Measurements from ENCODE around the gene TNNI3K.

Gene TNNI3K

DNA sequence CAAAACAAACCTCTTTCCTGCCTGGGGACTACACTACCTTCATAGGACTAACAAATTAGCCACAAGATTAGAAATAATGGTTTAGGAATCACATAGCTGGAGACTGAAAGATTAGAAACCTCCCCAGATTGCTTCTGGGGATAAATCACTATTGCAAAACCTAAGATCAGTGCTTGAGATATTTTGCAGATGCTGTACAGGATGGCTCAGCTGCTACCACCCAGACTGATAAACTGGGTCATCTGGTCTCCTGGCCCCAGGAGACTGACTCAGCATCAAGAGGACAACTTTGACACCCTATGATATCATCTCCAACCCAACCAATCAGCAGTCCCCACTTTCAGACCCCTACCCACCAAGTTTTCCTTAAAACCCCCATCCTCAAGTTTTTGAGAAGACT is 140.2 kb downstream of the TNNI3K start:
- no peak for DNase-seq (ENCODE audit: extremely low read depth in 1 of 2, low read depth in 1 of 2)

DNA sequence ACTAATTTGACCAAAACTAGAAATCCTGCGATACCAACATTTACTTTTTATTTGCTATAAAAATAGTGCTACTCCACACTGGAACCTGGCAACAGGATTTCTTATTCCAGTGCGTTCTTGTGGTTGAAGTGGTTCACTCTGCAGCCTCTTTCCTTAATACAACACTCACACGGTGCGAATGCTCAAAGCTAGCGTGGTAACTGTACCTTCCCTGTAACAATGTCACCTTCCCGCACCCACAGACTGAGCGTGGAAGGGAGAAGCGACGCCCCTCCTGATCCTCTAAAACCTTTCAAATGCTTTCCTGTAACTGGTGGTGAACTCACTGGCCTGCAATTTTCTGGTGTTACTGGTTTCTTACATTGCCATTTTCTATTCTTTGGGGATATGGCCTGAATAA is 145.1 kb downstream of the TNNI3K start:
- no peak for DNase-seq (ENCODE audit: extremely low read depth in 1 of 2, low read depth in 1 of 2)

DNA sequence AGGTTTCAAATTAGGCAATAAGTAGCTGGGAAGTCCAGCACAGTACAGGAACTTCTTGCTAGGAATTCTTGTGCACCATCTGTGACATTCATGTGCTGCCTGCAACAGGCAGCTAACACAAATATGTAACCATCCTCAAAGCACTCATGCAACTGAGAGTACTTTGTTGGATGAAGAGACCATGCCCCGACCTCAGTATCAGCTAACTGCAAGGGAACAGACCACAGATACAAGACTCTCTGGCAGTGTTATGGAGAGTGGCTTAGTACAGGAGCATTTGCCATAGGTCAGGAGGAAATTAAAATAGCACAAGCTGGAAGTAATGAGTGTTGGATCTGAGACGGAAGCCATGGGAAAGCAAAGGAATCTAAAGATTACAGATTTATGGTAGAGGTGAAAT is 153.7 kb downstream of the TNNI3K start:
- DNase-seq (ENCODE audit: extremely low read depth in 1 of 2, low read depth in 1 of 2): no peak

GRCh38 chr1:74392186-74392585 is 157.0 kb downstream of the TNNI3K start:
- no peak for DNase-seq (ENCODE audit: extremely low read depth in 1 of 2, low read depth in 1 of 2)

- DNase-seq (ENCODE audit: extremely low read depth in 1 of 2, low read depth in 1 of 2): no peak
These were observed 157.7 kb downstream of the TNNI3K start for GRCh38 chr1:74392840-74393239.

DNA sequence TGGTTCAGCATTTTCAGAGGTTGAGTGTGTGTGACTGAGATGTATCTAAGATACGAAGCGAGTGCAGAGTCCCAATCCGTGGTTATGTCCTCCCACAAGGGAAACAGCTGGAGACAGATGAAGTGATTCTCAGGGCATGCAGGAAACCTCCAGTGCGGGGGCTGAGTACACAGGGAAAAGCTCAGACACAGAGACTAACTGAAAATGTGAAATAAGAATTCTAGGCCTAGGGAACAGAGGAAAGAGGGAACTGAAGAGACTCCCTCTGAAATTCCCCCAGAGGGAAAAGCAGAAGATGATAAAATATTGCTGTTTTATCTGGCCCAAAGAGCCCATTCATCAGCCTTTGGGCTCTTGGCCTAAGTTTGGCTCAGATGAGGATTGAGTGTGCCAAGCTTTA is 160.4 kb downstream of the TNNI3K start:
- DNase-seq (ENCODE audit: extremely low read depth in 1 of 2, low read depth in 1 of 2): no peak

GRCh38 chr1:74396462-74396861 is 161.3 kb downstream of the TNNI3K start:
- DNase-seq (ENCODE audit: extremely low read depth in 1 of 2, low read depth in 1 of 2): no peak

DNA sequence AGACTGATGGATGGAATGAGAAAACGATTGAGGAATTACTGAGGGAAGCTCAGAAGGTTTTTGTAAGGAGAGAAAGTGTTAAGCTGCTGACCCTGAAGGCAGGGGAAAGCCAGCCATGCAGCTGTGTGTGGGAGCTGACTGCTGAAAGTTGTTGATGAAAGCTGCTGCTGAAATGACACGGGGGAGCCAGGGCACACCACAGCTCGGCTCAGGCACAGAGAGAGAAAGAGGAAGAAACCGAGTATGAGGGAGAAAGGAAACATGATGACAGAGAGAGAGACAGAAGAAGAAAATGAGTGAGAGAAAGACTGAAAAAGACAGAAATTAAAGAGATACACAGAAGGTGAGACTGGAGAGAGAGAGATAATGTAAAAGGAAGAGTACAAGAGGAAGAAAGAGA is 161.7 kb downstream of the TNNI3K start:
- DNase-seq (ENCODE audit: extremely low read depth in 1 of 2, low read depth in 1 of 2): no peak

GRCh38 chr1:74399249-74399648 is 164.1 kb downstream of the TNNI3K start:
- no peak for DNase-seq (ENCODE audit: extremely low read depth in 1 of 2, low read depth in 1 of 2)

DNA sequence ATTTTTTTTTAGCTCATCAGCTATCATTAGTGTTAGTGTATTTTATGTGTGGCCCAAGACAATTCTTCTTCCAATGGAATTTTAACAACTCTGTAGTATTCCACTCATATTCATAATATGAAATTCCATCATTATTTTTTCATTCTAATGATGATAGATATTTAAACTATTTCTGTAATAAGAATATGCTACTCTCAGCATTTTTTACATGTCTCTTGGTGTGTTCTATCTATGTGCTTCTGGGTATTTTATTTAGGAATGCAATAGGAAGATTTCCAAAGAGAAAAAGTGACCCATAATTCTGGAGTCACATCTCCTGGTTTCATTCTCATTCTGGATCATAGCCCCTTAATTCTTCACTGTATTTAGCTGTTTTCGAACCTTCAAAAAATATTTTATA is 167.7 kb downstream of the TNNI3K start:
- DNase-seq (ENCODE audit: extremely low read depth in 1 of 2, low read depth in 1 of 2): no peak

DNA sequence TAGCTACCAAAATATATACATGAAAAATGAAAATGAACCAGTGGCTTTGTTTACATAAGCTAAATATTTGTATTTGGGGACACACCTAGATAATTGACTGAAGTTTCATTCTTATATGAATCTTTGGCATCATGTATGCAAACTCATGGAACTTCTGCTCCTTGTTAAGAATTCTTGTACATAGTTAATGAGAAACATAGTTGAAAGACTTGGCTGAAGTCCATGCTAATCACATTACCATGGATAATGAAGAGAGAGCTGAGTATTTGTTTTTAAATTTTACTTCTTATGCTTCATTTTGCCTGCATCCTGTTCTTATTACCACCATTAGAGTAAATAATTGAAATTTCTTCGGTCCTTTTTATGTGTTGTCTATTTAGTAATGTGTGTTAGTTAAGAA is 168.4 kb downstream of the TNNI3K start:
- DNase-seq (ENCODE audit: extremely low read depth in 1 of 2, low read depth in 1 of 2): no peak

- no peak for DNase-seq (ENCODE audit: extremely low read depth in 1 of 2, low read depth in 1 of 2)
These were observed 171.6 kb downstream of the TNNI3K start for GRCh38 chr1:74406759-74407158.

DNA sequence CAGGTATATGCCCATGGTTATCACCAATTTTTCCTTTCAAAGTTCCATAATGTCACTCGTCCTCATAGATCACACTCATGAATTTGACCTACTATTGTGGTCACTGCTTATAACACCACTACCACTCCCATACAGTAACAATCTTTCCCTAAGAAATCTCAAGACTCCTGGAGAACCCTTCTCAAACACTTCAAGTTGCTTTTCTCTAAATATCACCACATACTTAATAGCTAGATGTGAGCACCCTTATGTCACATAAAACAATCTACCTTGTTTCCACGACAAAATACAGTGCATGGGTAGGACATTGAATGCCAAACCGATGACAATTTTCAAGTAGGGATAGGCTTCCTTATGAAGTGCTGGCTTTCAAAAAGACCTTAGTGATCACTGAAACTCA is 172.7 kb downstream of the TNNI3K start:
- DNase-seq (ENCODE audit: extremely low read depth in 1 of 2, low read depth in 1 of 2): no peak

GRCh38 chr1:74412244-74412643 is 177.1 kb downstream of the TNNI3K start:
- no peak for DNase-seq (ENCODE audit: extremely low read depth in 1 of 2, low read depth in 1 of 2)

DNA sequence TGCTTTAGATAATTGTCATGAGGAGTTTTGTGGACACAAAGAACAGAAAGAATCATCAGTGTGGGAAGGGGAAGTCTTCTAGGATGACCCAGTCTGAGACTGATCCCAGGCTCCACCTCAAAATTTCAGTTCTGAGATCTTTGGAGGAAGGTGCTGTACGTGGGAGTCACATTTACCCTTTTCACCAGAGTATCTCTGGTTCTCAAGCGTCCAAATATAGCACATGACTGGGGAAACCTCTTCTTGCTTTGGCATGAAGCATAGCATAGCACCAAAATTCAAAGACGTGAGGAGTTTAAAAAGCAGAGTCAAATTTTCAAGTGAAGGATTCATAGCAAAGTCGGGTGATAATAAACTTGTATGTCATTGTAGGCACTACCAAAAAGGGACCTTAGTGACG is 180.7 kb downstream of the TNNI3K start:
- no peak for DNase-seq (ENCODE audit: extremely low read depth in 1 of 2, low read depth in 1 of 2)

GRCh38 chr1:74419611-74420010 is 184.4 kb downstream of the TNNI3K start:
- DNase-seq (ENCODE audit: extremely low read depth in 1 of 2, low read depth in 1 of 2): no peak

GRCh38 chr1:74420467-74420866 is 185.3 kb downstream of the TNNI3K start:
- no peak for DNase-seq (ENCODE audit: extremely low read depth in 1 of 2, low read depth in 1 of 2)

DNA sequence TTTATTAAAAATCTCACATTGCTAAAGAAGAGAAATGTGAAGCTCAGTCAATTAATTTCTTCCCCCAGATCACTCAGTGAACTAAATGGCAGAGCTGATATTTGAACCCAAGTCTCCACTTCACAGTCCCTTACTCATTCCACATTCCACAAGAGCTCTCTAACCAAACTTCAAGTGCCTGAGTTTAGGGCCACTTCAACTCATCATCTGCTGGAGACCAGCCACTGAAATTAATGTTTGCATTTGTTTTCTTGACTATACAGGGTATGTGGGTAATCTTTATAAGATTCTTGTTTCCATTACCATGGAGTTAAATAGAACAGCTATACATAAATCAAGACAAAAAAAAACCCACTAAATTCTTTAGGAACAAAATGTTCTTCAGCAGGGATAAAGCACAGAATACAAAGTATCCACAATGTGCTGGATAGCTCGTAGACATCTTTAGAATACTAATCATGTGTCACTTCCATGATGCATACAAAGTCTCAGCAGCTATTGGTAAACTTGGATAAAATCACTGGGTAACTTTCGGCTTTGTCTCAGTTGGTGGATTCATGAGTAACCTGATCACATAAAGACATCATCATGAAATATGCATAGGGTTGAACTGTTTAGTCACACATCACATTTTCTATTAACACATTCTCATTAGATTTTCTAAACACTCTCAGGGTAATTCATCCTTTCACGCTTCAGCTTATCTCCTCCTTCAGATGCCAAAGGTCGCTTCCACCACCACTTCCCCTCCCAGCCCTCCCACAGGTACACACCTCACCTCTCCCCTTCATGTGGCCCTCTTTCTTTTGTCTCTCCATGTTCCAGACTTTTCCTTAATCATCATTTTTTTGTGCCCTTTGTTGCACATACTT is 187.5 kb downstream of the TNNI3K start:
- DNase-seq (ENCODE audit: extremely low read depth in 1 of 2, low read depth in 1 of 2): no peak

- DNase-seq (ENCODE audit: extremely low read depth in 1 of 2, low read depth in 1 of 2): no peak
These were observed 188.3 kb downstream of the TNNI3K start for GRCh38 chr1:74423471-74423870.

- DNase-seq (ENCODE audit: extremely low read depth in 1 of 2, low read depth in 1 of 2): no peak
These were observed 190.5 kb downstream of the TNNI3K start for GRCh38 chr1:74425676-74426075.

DNA sequence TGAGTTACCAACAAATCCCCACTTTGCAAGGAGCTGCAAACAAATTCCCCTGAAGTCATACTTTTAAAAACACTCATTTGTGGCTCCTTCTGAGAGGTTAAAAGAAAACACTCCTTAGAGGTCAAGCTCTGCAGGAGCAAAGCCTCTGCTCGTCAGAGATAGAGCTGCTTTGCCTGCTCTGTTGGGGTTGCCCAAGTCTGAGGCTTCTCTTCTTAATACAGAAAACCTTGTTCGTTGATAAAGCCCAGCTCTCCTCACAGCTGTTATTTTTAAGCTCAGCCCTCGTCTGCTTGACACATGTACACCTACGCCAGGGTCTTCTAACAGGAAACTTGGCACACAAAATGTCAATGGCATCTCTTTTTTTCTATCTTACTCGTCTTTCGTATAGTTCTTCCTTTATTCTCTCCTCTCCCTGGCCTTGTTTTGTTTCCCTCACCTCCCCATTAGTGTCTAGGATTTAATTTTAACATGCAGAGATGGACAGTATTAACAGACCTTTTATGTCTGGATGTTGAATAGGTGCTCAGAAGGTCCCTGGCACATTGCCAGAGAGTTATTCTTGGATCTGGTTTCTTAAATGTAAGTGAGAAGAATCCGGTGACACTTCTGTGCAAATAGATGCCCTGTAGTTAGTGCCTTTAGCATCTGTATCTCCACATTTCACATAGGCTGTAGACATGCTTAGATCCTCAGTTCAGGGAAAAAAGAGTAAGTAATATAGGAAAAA is 191.2 kb downstream of the TNNI3K start:
- DNase-seq (ENCODE audit: extremely low read depth in 1 of 2, low read depth in 1 of 2): no peak

GRCh38 chr1:74427681-74428080 is 192.5 kb downstream of the TNNI3K start:
- DNase-seq (ENCODE audit: extremely low read depth in 1 of 2, low read depth in 1 of 2): no peak

Data from activated CD8-positive, alpha-beta memory T cell treated with anti-CD3 and anti-CD28 coated beads for 1 hour (primary cell).